ENCODE measurements around the gene CR1L. TPM values are rescaled to one million over a fixed set of nuclear protein-coding genes. Genes with fewer than 3 reads are reported as not detected.
"Not testable (repeated sequence)": the region's sequence is repeated elsewhere in the genome, so short reads cannot be mapped to it uniquely, and the experiment has no call there.

CR1L gene
- total RNA-seq, 1 experiment from 2014 or later: not detected

DNA sequence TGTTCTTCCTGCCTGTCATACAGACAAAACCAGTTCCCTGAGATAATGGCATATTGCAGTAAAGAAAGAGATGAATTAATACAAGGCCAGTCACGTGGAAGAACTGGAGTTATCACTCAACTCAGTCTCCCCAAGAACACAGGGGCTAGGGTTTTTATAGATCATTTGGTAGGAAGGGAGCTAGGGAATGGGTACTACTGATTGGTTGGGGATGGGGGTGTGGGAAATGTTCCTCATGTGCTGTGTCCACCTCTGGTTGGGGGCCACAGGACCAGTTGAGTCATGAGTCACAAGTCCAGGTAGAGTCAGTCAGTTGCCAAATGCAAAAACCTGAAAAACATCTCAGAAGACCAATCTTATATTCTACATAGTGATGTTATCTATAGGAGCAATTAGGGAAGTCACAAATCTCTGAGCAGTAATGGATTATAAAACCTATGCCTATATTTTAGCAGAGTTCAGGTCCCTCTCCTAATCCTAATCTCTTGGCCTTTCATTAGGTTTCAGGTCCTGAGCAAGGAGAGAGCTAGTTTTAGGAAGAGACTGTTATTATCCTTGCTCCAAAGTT is 19.3 kb upstream of the CR1L start:
- not testable (repeated sequence) for H3K9me3 ChIP-seq (ENCODE audit: low read length); DNase-seq; H3K27ac ChIP-seq (ENCODE audit: low read length); H3K79me2 ChIP-seq (ENCODE audit: low read length); H3K9me2 ChIP-seq (replicated peaks; ENCODE audit: insufficient read depth, low read length); H3K27me3 ChIP-seq (ENCODE audit: low read length); H4K20me1 ChIP-seq (ENCODE audit: insufficient read depth, low read depth, low read length); H3K4me2 ChIP-seq (ENCODE audit: low read depth, low read length, poor library complexity, severe bottlenecking); H3K4me1 ChIP-seq (ENCODE audit: low read length); H2AFZ ChIP-seq (ENCODE audit: low read length); H3K36me3 ChIP-seq (ENCODE audit: insufficient read depth, low read length); H3K4me3 ChIP-seq (ENCODE audit: low read length); H3K9ac ChIP-seq (ENCODE audit: low read length)

DNA sequence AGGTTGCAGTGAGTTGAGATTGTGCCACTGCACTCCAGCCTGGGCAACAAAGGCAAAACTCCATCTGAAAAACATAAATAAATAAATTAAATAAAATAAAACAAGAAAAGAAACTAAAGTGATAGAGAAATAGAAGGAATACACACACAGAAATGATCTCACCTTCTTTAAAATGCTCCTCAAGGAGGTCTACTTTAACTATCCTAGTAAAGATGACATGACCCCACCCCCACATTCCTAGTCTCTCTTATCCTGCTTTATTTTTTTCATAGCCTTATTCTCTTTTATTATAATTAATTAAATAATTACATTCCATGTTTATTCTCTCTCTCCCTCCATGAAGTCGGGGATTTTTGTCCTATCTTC is 18.0 kb upstream of the CR1L start:
- Histone ChIP-seq H3K79me2 (ENCODE audit: low read length) (no peaks in the 10 kb centered on the region), H3K9ac (ENCODE audit: low read length) (no peak overlapping the region), H2AFZ (ENCODE audit: low read length) (no peak overlapping the region), H3K9me2 (replicated peaks; ENCODE audit: insufficient read depth, low read length) (no peaks in the 10 kb centered on the region), H3K4me3 (ENCODE audit: low read length) (no peak overlapping the region), H3K9me3 (ENCODE audit: low read length) (no peaks in the 10 kb centered on the region), H3K4me1 (ENCODE audit: low read length) (peaks cover 3% of the 10 kb centered on the region), H3K4me2 (ENCODE audit: low read depth, low read length, poor library complexity, severe bottlenecking) (no peak overlapping the region), H3K27ac (ENCODE audit: low read length) (no peak overlapping the region), H3K36me3 (ENCODE audit: insufficient read depth, low read length) (no peaks in the 10 kb centered on the region), H3K27me3 (ENCODE audit: low read length) (no peaks in the 10 kb centered on the region), H4K20me1 (ENCODE audit: insufficient read depth, low read depth, low read length) (no peaks in the 10 kb centered on the region)
- no peak for DNase-seq

DNA sequence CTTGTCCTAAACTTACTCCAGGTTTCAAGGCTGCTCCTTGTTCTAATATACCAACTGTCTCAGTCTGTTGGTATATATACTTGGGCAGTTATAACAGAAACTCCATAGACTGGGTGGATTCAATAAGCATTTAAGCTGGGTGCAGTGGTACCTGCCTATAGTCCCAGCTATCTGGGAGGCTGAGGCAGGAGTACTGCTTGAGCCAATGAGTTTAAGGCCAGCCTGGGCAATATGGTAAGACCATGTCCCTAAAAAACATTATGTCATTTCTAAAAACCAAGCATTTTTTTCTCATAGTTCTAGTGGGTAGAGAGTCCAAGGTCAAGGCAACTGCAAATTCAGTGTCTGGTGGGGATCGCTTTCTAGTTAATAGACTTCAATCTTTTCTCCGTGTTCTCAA is 17.4 kb upstream of the CR1L start:
- no peaks in the 10 kb centered on the region for H3K9me2 ChIP-seq (replicated peaks; ENCODE audit: insufficient read depth, low read length)
- H4K20me1 ChIP-seq (ENCODE audit: insufficient read depth, low read depth, low read length): no peaks in the 10 kb centered on the region
- no peaks in the 10 kb centered on the region for H3K79me2 ChIP-seq (ENCODE audit: low read length)
- no peaks in the 10 kb centered on the region for H3K4me1 ChIP-seq (ENCODE audit: low read length)
- no peaks in the 10 kb centered on the region for H3K36me3 ChIP-seq (ENCODE audit: insufficient read depth, low read length)
- H3K27ac ChIP-seq (ENCODE audit: low read length): no peak overlapping the region
- H2AFZ ChIP-seq (ENCODE audit: low read length): no peak overlapping the region
- H3K9me3 ChIP-seq (ENCODE audit: low read length): no peaks in the 10 kb centered on the region
- H3K4me2 ChIP-seq (ENCODE audit: low read depth, low read length, poor library complexity, severe bottlenecking): no peak overlapping the region
- no peak overlapping the region for H3K9ac ChIP-seq (ENCODE audit: low read length)
- no peaks in the 10 kb centered on the region for H3K27me3 ChIP-seq (ENCODE audit: low read length)
- H3K4me3 ChIP-seq (ENCODE audit: low read length): no peak overlapping the region
- no peak for DNase-seq

DNA sequence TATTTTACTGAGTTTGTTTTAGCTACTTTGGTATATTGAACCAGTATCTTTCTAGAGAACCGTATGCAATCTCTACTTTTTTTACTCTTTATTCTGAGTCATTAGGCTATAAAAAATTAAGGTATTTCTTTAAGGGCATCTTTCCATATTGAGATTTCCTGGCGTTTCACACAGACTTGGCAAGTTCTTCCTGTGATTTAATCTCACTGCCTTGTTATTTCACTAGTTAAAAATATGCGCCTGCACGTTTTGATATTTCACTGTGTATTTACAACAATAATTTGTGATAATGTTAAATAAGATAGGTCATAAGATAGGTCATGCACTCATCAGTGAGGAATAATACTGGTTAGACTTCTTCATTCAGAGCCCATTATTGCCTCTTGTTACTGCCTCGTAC is 16.2 kb upstream of the CR1L start:
- Histone ChIP-seq H3K4me1 (ENCODE audit: low read length) (no peaks in the 10 kb centered on the region), H3K9me3 (ENCODE audit: low read length) (no peaks in the 10 kb centered on the region), H3K79me2 (ENCODE audit: low read length) (no peaks in the 10 kb centered on the region), H3K4me3 (ENCODE audit: low read length) (no peak overlapping the region), H3K4me2 (ENCODE audit: low read depth, low read length, poor library complexity, severe bottlenecking) (no peak overlapping the region), H3K9ac (ENCODE audit: low read length) (no peak overlapping the region), H4K20me1 (ENCODE audit: insufficient read depth, low read depth, low read length) (no peaks in the 10 kb centered on the region), H3K27ac (ENCODE audit: low read length) (no peak overlapping the region), H3K36me3 (ENCODE audit: insufficient read depth, low read length) (no peaks in the 10 kb centered on the region), H3K27me3 (ENCODE audit: low read length) (no peaks in the 10 kb centered on the region), H3K9me2 (replicated peaks; ENCODE audit: insufficient read depth, low read length) (no peaks in the 10 kb centered on the region), H2AFZ (ENCODE audit: low read length) (no peak overlapping the region)
- no peak for DNase-seq

DNA sequence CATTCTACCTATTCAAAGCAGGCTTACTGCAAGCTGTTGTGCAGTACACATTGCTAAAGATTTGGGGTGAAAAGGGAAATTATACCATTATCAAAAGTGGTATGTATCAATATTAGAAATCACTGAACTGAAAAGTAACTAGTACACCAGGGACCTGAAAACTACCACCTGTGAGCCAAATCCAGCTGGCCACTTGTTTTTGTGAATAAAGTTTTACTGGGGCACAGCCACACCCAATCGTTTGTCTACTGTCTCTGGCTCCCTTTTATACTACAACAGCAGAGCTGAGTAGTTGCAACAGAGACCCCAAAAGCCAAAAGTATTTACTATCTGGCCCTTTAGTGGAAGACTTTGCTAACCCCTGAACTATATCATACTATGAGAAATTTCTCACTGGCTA is 13.8 kb upstream of the CR1L start:
- Histone ChIP-seq H3K4me1 (ENCODE audit: low read length) (peaks cover 9% of the 10 kb centered on the region), H3K4me3 (ENCODE audit: low read length) (no peak overlapping the region), H3K4me2 (ENCODE audit: low read depth, low read length, poor library complexity, severe bottlenecking) (no peak overlapping the region), H3K27me3 (ENCODE audit: low read length) (no peaks in the 10 kb centered on the region), H3K36me3 (ENCODE audit: insufficient read depth, low read length) (no peaks in the 10 kb centered on the region), H3K27ac (ENCODE audit: low read length) (no peak overlapping the region), H3K9ac (ENCODE audit: low read length) (no peak overlapping the region), H2AFZ (ENCODE audit: low read length) (no peak overlapping the region), H3K9me2 (replicated peaks; ENCODE audit: insufficient read depth, low read length) (no peaks in the 10 kb centered on the region), H3K79me2 (ENCODE audit: low read length) (no peaks in the 10 kb centered on the region), H3K9me3 (ENCODE audit: low read length) (no peaks in the 10 kb centered on the region), H4K20me1 (ENCODE audit: insufficient read depth, low read depth, low read length) (no peaks in the 10 kb centered on the region)
- DNase-seq: no peak

DNA sequence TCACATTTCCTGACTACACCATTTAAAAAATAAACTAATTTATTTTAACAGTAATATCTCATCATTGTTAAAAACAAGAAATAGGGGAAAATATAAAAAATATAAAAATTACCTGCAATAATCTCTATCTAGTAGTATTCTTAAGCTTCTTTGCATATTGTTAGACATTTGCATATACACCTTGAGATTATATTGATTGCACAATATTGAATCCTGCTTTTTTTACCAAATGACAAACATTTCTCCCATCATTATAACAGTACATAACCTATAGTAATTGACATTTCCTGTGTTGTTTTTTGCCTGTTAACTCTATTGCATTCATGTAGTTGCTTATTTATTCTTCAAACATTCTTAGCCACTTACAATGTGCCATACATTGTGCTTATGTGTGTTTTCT is 11.7 kb upstream of the CR1L start:
- no peaks in the 10 kb centered on the region for H3K9me3 ChIP-seq (ENCODE audit: low read length)
- no peaks in the 10 kb centered on the region for H4K20me1 ChIP-seq (ENCODE audit: insufficient read depth, low read depth, low read length)
- DNase-seq: no peak
- H3K27me3 ChIP-seq (ENCODE audit: low read length): no peaks in the 10 kb centered on the region
- H3K4me2 ChIP-seq (ENCODE audit: low read depth, low read length, poor library complexity, severe bottlenecking): no peak overlapping the region
- no peak overlapping the region for H3K4me3 ChIP-seq (ENCODE audit: low read length)
- no peak overlapping the region for H3K9ac ChIP-seq (ENCODE audit: low read length)
- no peak overlapping the region for H2AFZ ChIP-seq (ENCODE audit: low read length)
- peaks cover 9% of the 10 kb centered on the region for H3K4me1 ChIP-seq (ENCODE audit: low read length)
- H3K36me3 ChIP-seq (ENCODE audit: insufficient read depth, low read length): no peaks in the 10 kb centered on the region
- no peaks in the 10 kb centered on the region for H3K79me2 ChIP-seq (ENCODE audit: low read length)
- H3K27ac ChIP-seq (ENCODE audit: low read length): no peak overlapping the region
- H3K9me2 ChIP-seq (replicated peaks; ENCODE audit: insufficient read depth, low read length): no peaks in the 10 kb centered on the region

DNA sequence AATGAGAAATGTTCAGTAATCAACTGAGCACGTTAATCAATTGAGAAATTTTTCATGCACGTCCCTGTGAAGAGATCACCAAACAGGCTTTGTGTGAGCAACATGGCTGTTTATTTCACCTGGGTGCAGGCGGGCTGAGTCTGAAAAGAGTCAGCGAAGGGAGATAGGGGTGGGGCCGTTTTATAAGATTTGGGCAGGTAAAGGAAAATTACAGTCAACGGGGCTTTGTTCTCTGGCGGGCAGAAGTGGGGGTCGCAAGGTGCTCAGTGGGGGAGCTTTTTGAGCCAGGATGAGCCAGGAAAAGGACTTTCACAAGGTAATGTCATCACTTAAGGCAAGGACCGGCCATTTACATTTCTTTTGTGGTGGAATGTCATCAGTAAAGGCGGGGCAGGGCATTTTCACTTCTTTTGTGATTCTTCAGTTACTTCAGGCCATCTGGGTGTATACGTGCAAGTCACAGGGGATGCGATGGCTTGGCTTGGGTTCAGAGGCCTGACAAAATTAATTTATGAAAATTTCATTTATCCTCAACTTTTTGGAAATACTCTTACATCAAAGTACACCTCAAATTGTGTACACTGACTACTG is 11.1 kb upstream of the CR1L start:
- H3K9me2 ChIP-seq (replicated peaks; ENCODE audit: insufficient read depth, low read length): not testable (repeated sequence)

DNA sequence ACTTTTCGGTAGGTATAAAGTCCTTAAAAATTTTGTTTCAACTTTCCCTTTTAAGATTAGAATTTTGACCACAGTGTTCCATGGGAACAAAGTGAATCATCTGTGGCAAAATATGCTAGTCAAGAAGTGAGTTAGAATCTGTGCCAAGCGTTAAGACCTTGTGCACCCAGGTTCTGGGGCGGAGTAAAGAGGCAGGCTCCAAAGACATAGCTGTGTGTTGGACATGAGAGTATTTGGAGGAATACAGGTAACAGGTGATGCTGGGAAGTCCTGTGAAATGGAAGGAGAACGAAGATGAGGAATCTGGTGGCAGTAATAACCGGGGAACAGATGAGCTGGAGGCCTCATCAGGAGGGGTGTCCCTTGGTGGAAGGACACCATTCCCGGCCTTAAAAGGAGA is 10.6 kb upstream of the CR1L start:
- not testable (repeated sequence) for H3K4me1 ChIP-seq (ENCODE audit: low read length); H3K79me2 ChIP-seq (ENCODE audit: low read length); DNase-seq; H3K36me3 ChIP-seq (ENCODE audit: insufficient read depth, low read length); H3K9ac ChIP-seq (ENCODE audit: low read length); H2AFZ ChIP-seq (ENCODE audit: low read length); H3K9me3 ChIP-seq (ENCODE audit: low read length); H3K4me2 ChIP-seq (ENCODE audit: low read depth, low read length, poor library complexity, severe bottlenecking); H3K27me3 ChIP-seq (ENCODE audit: low read length); H4K20me1 ChIP-seq (ENCODE audit: insufficient read depth, low read depth, low read length); H3K9me2 ChIP-seq (replicated peaks; ENCODE audit: insufficient read depth, low read length); H3K4me3 ChIP-seq (ENCODE audit: low read length); H3K27ac ChIP-seq (ENCODE audit: low read length)

More for the DNA sequence above, 11.1 kb upstream of the CR1L start:
- not testable (repeated sequence) for H3K27me3 ChIP-seq (ENCODE audit: low read length); H3K9ac ChIP-seq (ENCODE audit: low read length); DNase-seq; H3K4me2 ChIP-seq (ENCODE audit: low read depth, low read length, poor library complexity, severe bottlenecking); H3K27ac ChIP-seq (ENCODE audit: low read length); H3K4me3 ChIP-seq (ENCODE audit: low read length); H2AFZ ChIP-seq (ENCODE audit: low read length); H3K4me1 ChIP-seq (ENCODE audit: low read length); H3K9me3 ChIP-seq (ENCODE audit: low read length); H3K36me3 ChIP-seq (ENCODE audit: insufficient read depth, low read length); H4K20me1 ChIP-seq (ENCODE audit: insufficient read depth, low read depth, low read length); H3K79me2 ChIP-seq (ENCODE audit: low read length)
